Hepatocyte (in vitro differentiated cells): Measurements from ENCODE around the gene STEAP3. TPM values are rescaled to one million over a fixed set of nuclear protein-coding genes. Genes with fewer than 3 reads are reported as not detected.

ENCODE experiments used
- DNase-seq: peaks from one replicate; pipeline ENCODE4 v3.0.0-alpha.2; 2016; ENCODE audit warnings: low spot score
- H2AFZ ChIP-seq: fragments of 200-600 bp; sonication (generic); 2 replicates; pipeline ENCODE4 v1.6.0; 2016; ENCODE audit warnings: antibody characterized with exemption, mild to moderate bottlenecking
- H3K27ac ChIP-seq: fragments of 200-600 bp; sonication (generic); 2 replicates; pipeline ENCODE4 v1.5.1; 2016; ENCODE audit warnings: mild to moderate bottlenecking
- H3K27me3 ChIP-seq: fragments of 200-600 bp; sonication (generic); 2 replicates; pipeline ENCODE4 v1.6.1; 2016
- H3K36me3 ChIP-seq: fragments of 200-600 bp; sonication (generic); replicated peaks from 2 replicates; pipeline ENCODE4 v1.5.1; 2016; ENCODE audit warnings: low read depth; ENCODE audit not compliant: insufficient read depth
- H3K4me1 ChIP-seq: fragments of 200-600 bp; sonication (generic); 2 replicates; pipeline ENCODE4 v1.5.1; 2016; ENCODE audit warnings: mild to moderate bottlenecking, moderate library complexity; ENCODE audit not compliant: insufficient read depth
- H3K4me2 ChIP-seq: fragments of 200-600 bp; sonication (generic); 2 replicates; pipeline ENCODE4 v1.6.0; 2016
- H3K4me3 ChIP-seq: fragments of 200-600 bp; sonication (generic); 2 replicates; pipeline ENCODE4 v1.5.1; 2016; ENCODE audit warnings: mild to moderate bottlenecking
- H3K79me2 ChIP-seq: fragments of 200-600 bp; sonication (generic); 2 replicates; pipeline ENCODE4 v1.6.0; 2017; ENCODE audit warnings: mild to moderate bottlenecking
- H3K9me2 ChIP-seq: fragments of 200-600 bp; sonication (generic); replicated peaks from 2 replicates; pipeline ENCODE4 v1.6.0; 2017; ENCODE audit warnings: mild to moderate bottlenecking; ENCODE audit not compliant: insufficient read depth
- H3K9me3 ChIP-seq: fragments of 200-600 bp; sonication (generic); 2 replicates; pipeline ENCODE4 v1.5.1; 2016; ENCODE audit warnings: low read depth, mild to moderate bottlenecking
- H4K20me1 ChIP-seq: fragments of 200-600 bp; sonication (generic); 2 replicates; pipeline ENCODE4 v1.6.0; 2016; ENCODE audit warnings: mild to moderate bottlenecking; ENCODE audit not compliant: insufficient read depth, poor library complexity, severe bottlenecking
- CTCF ChIP-seq: fragments of 200-600 bp; sonication (generic); IDR thresholded peaks from 2 replicates; pipeline ENCODE4 v1.5.1; 2016; ENCODE audit warnings: antibody characterized with exemption, mild to moderate bottlenecking; ENCODE audit not compliant: poor library complexity
- EZH2 ChIP-seq: fragments of 200-600 bp; sonication (generic); IDR thresholded peaks from 2 replicates; pipeline ENCODE4 v1.6.1; 2016; ENCODE audit warnings: antibody characterized with exemption, mild to moderate bottlenecking, borderline replicate concordance
- EZH2phosphoT487 ChIP-seq: fragments of 200-600 bp; sonication (generic); IDR thresholded peaks from one replicate; pipeline ENCODE4 v1.6.1; 2018; ENCODE audit warnings: antibody characterized with exemption, mild to moderate bottlenecking, low read depth, moderate library complexity; ENCODE audit not compliant: unreplicated experiment, severe bottlenecking
- WGBS: methylation state at CpG from one replicate; pipeline ENCODE4 v1.1.6; 2016; ENCODE audit warnings: low lambda C conversion rate; ENCODE audit errors: missing lambda C conversion rate; 5-methylcytosine and 5-hydroxymethylcytosine counted together
- polyA plus RNA-seq: library from polyadenylated mRNA; unstranded; fragments of >200 nt; fragmentation: Nextera tagmentation; extraction: Ambion mirVana; gene quantifications from 2 replicates; pipeline ENCODE4 v1.2.1, GENCODE V29; 2016
- total RNA-seq: library from RNA; depleted of rRNA; stranded (reverse); fragments of >200 nt; gene quantifications from 2 replicates; pipeline ENCODE4 v1.2.3, GENCODE V29; 2014

STEAP3 gene
- total and polyA plus RNA-seq, 2 experiments from 2014 or later, result 11.2 to 12.0 TPM

- Histone ChIP-seq H2AFZ (no peak overlapping the region), H3K9me2 (no peaks in the 10 kb centered on the region), H4K20me1 (no peaks in the 10 kb centered on the region), H3K27me3 (no peaks in the 10 kb centered on the region), H3K4me3 (no peak overlapping the region), H3K4me1 (no peaks in the 10 kb centered on the region), H3K79me2 (no peaks in the 10 kb centered on the region), H3K27ac (no peak overlapping the region), H3K4me2 (no peak overlapping the region), H3K36me3 (no peaks in the 10 kb centered on the region), H3K9me3 (no peaks in the 10 kb centered on the region)
- no peak for TF ChIP-seq EZH2phosphoT487
- no peak for TF ChIP-seq CTCF
- TF ChIP-seq EZH2, result no peak
- DNase-seq, result no peak
- 93% methylated on average over 7 of the region's 7 CpGs for WGBS
Observed at GRCh38 chr2:119233326-119234020, 9.8 kb downstream of the STEAP3 start.

GRCh38 chr2:119234021-119235019 lies 10.7 kb downstream of the STEAP3 start:
- Histone ChIP-seq H3K27me3 (no peaks in the 10 kb centered on the region), H3K79me2 (no peaks in the 10 kb centered on the region), H4K20me1 (no peaks in the 10 kb centered on the region), H3K4me1 (no peaks in the 10 kb centered on the region), H2AFZ (no peak overlapping the region), H3K9me3 (no peaks in the 10 kb centered on the region), H3K4me3 (no peak overlapping the region), H3K27ac (no peak overlapping the region), H3K9me2 (no peaks in the 10 kb centered on the region), H3K4me2 (no peak overlapping the region), H3K36me3 (no peaks in the 10 kb centered on the region)
- peak; percentile 45 for DNase-seq
- TF ChIP-seq CTCF (peak; percentile 30), EZH2 (no peak)
- 61% methylated on average over 13 of the region's 13 CpGs for WGBS

GRCh38 chr2:119236796-119237195 lies 13.2 kb downstream of the STEAP3 start:
- no peaks in the 10 kb centered on the region for H3K9me3 ChIP-seq
- H3K4me1 ChIP-seq, result peaks cover 15% of the 10 kb centered on the region
- H2AFZ ChIP-seq, result no peak overlapping the region
- H3K4me3 ChIP-seq, result no peak overlapping the region
- TF ChIP-seq EZH2, result no peak
- TF ChIP-seq EZH2phosphoT487, result no peak
- TF ChIP-seq CTCF, result no peak
- WGBS, result 37% methylated on average over 1 of the region's 1 CpG
- no peaks in the 10 kb centered on the region for H4K20me1 ChIP-seq
- H3K4me2 ChIP-seq, result no peak overlapping the region
- no peaks in the 10 kb centered on the region for H3K79me2 ChIP-seq
- no peak overlapping the region for H3K27ac ChIP-seq
- H3K36me3 ChIP-seq, result no peaks in the 10 kb centered on the region
- no peaks in the 10 kb centered on the region for H3K9me2 ChIP-seq
- no peaks in the 10 kb centered on the region for H3K27me3 ChIP-seq
- no peak for DNase-seq
